GM12878 (cell line): ENCODE measurements around the gene KLF11.

Experiments
- CEBPB ChIP-seq, 2 experiments: fragments of 150-350 bp in 1 of 2; IDR thresholded peaks; 2 replicates each; pipeline ENCODE4 v1.6.1; 2012 to 2014; ENCODE audit warnings: low read depth in 2 of 2, low read length in 2 of 2, borderline replicate concordance in 1 of 2, inconsistent platforms in 1 of 2
- CHD2 ChIP-seq: IDR thresholded peaks from 2 replicates; pipeline ENCODE4 v1.6.1; 2011; ENCODE audit warnings: low read depth, low read length, improper control_type of control experiment, borderline replicate concordance
- DPF2 ChIP-seq: fragments of 450-650 bp; IDR thresholded peaks from 2 replicates; pipeline ENCODE4 v1.6.1; 2017; ENCODE audit warnings: mild to moderate bottlenecking
- EZH2 ChIP-seq: IDR thresholded peaks from 2 replicates; pipeline ENCODE4 v1.6.1; 2012; ENCODE audit warnings: low read depth, mild to moderate bottlenecking, control low read depth, inconsistent platforms, low read length, borderline replicate concordance; ENCODE audit not compliant: control insufficient read depth
- POLR2AphosphoS2 ChIP-seq: IDR thresholded peaks from 2 replicates; pipeline ENCODE4 v1.6.1; 2011; ENCODE audit warnings: low read depth, mild to moderate bottlenecking, low read length, improper control_type of control experiment, moderate library complexity
- RBBP5 ChIP-seq: fragments of 200-600 bp; sonication (generic); conservative IDR thresholded peaks from 2 replicates; pipeline ENCODE4 v1.6.1; 2016
- TF ChIP-seq, protein P1 (sequence below): IDR thresholded peaks from 2 replicates; pipeline ENCODE4 v1.6.1; 2012; ENCODE audit warnings: low read depth, low read length, improper control_type of control experiment

DNA sequence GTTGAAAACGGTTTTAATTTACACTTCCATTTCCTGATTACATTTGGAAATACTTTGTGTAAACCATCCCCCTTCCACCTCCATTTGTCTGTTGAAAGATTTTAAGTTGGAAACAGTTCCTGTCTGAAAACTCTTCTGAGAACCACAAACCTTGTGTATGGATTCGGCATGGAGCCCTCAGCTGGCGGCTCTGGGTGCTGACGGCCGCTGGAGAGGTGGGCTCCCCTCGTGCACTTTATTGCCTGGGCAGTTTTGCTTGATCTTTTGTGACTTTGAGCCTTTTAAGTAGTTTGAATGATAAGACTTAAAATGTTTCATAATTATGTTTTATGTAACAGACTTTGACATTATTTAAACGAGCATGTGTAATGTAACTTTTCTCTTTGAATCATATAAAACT is 11.1 kb downstream of the KLF11 start:
- no peak for TF ChIP-seq POLR2AphosphoS2
- no peak for TF ChIP-seq EZH2
- TF ChIP-seq, protein P1, sequence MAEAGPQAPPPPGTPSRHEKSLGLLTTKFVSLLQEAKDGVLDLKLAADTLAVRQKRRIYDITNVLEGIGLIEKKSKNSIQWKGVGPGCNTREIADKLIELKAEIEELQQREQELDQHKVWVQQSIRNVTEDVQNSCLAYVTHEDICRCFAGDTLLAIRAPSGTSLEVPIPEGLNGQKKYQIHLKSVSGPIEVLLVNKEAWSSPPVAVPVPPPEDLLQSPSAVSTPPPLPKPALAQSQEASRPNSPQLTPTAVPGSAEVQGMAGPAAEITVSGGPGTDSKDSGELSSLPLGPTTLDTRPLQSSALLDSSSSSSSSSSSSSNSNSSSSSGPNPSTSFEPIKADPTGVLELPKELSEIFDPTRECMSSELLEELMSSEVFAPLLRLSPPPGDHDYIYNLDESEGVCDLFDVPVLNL, result no peak
- TF ChIP-seq CEBPB (IDR thresholded peaks at IDR 0.05; ENCODE audit: borderline replicate concordance in 1 of 2, low read depth in 2 of 2, low read length in 2 of 2), result no peak
- TF ChIP-seq CHD2, result no peak
- no peak for TF ChIP-seq DPF2
- no peak for TF ChIP-seq RBBP5
